Measurements from ENCODE around the gene OR2Y1.

OR2Y1 gene

GRCh38 chr5:180690562-180690961, 49.3 kb downstream of the OR2Y1 start:
- no peak for TF ChIP-seq MAX (IDR thresholded peaks at IDR 0.05)
- no peak for TF ChIP-seq TAF1 (IDR thresholded peaks at IDR 0.05; ENCODE audit: low read depth)
- no peak for TF ChIP-seq ZBTB7A (IDR thresholded peaks at IDR 0.05; ENCODE audit: low read depth)

- TF ChIP-seq TAF1 (IDR thresholded peaks at IDR 0.05; ENCODE audit: low read depth) (no peak), EP300 (IDR thresholded peaks at IDR 0.05; ENCODE audit: borderline replicate concordance) (no peak), NFIC (IDR thresholded peaks at IDR 0.05) (no peak), ZBTB7A (IDR thresholded peaks at IDR 0.05; ENCODE audit: low read depth) (no peak), CREB1 (IDR thresholded peaks at IDR 0.05; ENCODE audit: low read depth) (no peak)
These were observed 50.1 kb downstream of the OR2Y1 start for GRCh38 chr5:180689775-180690174.
